Measurements from ENCODE around the gene KRIT1.

KRIT1 gene

GRCh38 chr7:92205987-92206386, 39.7 kb downstream of the KRIT1 start:
- TF ChIP-seq CTCF (IDR thresholded peaks at IDR 0.05), result no peak

DNA sequence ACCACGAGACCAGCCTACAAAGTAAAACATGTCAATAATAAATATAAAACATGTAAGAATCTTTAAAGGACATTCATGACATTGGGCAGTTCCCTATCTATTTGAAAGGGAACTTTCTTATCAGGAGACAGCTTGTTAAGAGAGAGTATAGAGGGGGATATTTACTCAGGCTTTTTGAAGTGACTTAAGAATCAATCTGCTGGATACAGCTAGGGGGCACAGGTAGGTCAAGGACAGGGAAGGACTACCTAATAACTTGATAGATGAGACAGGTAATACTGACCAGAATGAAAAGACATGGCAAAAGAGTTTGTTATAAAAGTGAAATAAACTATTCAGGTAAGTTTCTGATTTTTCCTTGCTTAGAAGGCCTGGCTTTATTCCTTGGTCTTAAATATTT, 44.9 kb downstream of the KRIT1 start:
- no peak; the same call in 1 of the 2 replicates for TF ChIP-seq CTCF (IDR thresholded peaks at IDR 0.05)

DNA sequence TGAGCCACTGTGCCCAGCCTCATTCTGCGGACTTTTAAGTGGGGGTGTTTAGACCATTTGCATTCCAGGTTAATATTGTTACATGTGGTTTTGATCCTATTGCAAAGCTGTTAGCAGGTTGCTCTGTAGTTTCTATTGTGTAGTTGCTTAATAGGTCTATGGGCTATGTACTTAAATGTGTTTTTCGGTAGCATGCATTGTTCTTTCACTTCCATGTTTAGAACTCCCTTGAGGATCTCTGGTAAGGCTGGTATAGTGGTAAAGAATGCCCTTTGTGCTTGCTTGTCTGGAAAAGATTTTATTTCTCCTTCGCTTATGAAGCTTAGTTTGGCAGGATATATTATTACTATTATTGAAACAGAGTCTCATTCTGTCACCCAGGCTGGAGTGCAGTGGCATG, 53.4 kb downstream of the KRIT1 start:
- no peak for TF ChIP-seq CTCF (IDR thresholded peaks at IDR 0.05)

DNA sequence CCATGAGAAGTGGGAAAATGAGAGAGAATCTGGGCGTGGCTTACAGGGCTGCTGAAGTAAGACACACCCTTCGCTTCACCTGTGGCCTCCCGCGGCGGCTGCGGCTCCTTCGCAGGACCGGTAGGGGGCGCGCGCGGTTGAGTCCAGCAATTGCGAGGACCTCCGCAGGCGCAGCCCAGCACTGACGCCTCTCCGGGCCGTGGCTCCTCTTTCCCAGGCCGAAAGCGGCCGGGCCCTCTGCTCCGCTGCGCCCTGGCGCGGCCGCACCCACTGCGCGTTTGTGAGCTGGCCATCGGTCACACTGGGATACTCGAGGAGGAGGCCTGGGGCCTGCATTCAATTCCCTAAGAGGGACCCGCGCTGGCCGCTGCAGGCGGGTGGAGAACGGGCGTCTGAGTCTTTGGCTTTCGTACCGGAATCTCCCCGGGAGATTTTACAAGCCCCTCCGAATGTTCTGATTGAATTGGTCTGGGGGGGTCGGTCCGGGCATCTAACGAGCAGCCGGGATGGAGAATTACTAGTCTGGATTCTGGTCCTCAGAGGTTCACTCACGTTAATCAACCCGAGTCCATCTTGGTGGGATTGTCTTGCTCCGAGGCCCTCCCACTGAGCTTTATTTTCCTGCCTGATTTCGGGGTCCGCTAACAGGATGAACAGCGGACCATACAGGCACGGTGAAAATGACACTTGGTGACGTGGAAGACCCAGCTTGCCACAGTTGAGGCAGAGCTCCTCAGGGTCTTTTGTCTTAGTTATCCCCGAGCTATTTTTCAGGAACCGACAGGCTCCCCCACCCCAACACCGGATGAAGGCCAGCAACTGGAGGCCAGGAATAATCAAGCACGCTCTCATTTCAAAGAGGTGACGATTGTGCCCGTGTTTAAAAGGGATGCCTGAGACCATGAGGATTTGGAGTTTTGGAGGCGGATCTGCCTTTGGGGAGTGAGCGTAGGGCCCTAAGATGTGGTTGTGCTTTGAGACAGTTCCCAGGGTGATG, 66.5 kb downstream of the KRIT1 start, which contains the start of gene LRRD1:
LRRD1 (minus strand) TSS at position 215 of the 997 bp plus-strand sequence. CDS start 13,940 bp downstream, outside the sequence.
- TF ChIP-seq CTCF (IDR thresholded peaks at IDR 0.05), result peak; percentile 99

DNA sequence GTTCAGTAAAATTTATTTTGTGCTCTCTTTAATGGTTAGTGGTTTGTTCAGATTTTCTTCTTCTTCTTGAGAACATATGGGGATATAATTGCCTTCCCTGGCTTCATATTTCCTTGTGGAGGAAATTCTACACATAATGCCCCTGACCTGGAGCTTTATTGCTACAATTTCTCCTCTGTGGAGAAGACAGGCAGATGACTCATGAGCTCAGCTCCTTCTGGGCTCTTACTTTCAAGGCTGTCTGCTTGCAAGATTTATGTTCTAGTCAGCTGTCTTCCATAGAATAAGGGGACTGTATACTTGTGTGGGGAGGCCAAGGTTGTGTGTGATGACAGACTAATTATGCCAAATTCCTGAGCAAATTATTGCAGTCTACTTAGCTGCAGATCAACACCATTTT, 68.4 kb downstream of the KRIT1 start:
- TF ChIP-seq CTCF (IDR thresholded peaks at IDR 0.05), result no peak

DNA sequence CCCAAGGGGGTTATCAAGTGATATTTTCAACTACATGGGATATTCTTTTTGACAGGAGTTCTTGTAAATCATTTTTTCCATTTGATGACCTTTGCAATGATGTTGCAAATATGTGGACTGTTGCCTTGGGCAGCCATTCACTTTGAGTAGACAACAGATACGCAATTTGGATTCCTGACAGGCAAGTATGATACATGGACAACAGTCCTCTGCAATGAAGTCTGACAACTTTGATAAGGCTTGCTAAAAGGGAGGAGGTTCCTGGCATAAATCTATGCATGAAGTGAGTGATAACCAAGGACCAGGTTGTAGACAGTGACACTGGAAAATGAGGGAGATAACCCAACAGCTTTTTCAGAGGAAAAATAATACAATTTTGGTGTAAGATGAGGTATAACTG, 84.4 kb downstream of the KRIT1 start:
- TF ChIP-seq CTCF (IDR thresholded peaks at IDR 0.05), result no peak

DNA sequence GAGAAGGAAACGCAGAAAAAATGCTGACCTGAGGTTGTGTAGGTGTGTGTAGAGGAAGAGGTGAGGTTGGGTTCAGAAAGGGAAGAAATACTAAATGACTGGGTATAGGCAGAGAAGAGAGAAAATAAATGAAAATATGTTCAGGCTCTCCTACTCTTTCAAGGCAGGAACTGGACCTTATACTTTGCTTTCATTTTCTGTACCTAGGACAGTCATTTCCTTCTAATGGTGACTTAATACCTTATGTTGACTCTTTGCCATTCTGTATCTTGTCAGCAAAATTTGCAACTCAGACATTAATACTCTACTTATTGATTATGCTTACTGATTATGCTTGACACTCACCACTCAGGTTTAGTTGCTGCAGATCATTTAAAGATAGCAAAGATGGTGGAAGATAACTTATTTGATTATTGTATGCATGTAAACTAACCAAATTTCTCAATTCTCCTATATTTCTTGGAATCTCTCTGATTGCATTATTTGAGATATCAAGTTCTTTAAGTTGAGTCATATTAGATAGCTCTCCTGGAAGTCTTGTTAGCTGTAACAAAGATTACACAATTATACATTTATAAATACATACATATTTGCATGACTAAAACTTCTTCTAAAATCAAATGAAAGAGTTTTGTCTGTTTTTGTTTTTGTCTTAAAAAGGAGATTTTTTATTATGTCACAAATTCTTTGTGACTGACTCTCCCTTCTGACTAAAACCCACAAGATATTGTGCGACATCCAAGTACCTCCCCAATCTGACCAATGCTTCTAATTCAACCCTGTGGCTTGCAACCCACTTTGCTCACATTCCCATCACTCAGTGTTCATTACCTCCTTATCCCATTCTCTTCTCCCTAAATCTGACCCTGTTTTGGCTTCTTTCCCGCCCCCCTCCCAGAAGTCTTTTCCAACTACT, 86.8 kb downstream of the KRIT1 start:
- TF ChIP-seq CTCF (IDR thresholded peaks at IDR 0.05), result no peak
